ENCODE results near the gene MEPCE.

DNA sequence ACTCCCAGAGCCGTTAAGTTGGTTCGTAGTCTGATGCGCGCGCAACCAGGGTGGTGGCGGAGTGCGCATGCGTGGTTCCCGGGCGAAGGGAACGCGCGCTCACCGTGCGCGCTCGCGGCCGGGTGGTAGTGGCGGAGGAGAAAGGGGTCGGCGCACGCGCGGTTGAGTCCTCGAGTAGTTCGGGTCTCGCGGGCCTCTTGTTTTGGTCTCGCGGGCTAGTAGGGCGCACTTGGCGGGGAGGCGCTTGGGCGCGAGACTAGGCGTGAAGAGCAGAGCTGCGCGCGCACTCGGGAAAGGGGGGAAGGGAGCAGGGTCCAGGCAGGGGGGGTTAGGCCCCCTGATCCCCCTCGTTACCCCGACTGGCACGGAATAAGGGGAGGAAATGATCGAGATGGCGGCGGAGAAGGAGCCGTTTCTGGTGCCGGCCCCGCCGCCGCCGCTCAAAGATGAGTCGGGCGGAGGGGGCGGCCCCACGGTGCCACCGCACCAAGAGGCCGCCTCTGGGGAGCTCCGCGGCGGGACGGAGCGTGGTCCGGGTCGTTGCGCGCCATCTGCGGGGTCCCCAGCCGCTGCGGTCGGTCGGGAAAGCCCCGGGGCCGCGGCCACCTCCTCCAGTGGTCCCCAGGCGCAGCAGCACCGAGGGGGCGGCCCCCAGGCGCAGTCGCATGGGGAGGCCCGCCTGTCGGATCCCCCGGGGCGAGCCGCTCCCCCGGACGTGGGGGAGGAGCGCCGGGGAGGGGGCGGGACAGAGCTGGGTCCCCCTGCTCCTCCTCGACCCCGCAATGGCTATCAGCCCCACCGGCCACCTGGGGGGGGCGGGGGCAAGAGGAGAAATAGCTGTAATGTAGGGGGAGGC, at the start of gene MEPCE:
- TF ChIP-seq, protein P1, sequence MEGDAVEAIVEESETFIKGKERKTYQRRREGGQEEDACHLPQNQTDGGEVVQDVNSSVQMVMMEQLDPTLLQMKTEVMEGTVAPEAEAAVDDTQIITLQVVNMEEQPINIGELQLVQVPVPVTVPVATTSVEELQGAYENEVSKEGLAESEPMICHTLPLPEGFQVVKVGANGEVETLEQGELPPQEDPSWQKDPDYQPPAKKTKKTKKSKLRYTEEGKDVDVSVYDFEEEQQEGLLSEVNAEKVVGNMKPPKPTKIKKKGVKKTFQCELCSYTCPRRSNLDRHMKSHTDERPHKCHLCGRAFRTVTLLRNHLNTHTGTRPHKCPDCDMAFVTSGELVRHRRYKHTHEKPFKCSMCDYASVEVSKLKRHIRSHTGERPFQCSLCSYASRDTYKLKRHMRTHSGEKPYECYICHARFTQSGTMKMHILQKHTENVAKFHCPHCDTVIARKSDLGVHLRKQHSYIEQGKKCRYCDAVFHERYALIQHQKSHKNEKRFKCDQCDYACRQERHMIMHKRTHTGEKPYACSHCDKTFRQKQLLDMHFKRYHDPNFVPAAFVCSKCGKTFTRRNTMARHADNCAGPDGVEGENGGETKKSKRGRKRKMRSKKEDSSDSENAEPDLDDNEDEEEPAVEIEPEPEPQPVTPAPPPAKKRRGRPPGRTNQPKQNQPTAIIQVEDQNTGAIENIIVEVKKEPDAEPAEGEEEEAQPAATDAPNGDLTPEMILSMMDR (IDR thresholded peaks at IDR 0.05): peak in 2 of 12 donors; percentile 2 to 5
- no peak for TF ChIP-seq POLR2A (IDR thresholded peaks at IDR 0.05)
